ENCODE results near the gene SPAG16.

GRCh38 chr2:214127170-214127569 lies 842.9 kb downstream of the SPAG16 start:
- no peak for TF ChIP-seq EZH2 (IDR thresholded peaks at IDR 0.05)
- TF ChIP-seq POLR2AphosphoS5 (IDR thresholded peaks at IDR 0.05; ENCODE audit: borderline replicate concordance, low read depth, low read length), result no peak; the same call in 1 of the 2 replicates
- TF ChIP-seq FOXP2 (optimal IDR thresholded peaks at IDR 0.05; ENCODE audit: control extremely low read depth, extremely low read length, insufficient read depth), result no peak
